LNCAP (cell line): ENCODE measurements around the gene MINDY4B.

ENCODE experiments used
- TF ChIP-seq, protein P1 (sequence below): fragments of 450-650 bp; IDR thresholded peaks from 2 replicates; pipeline ENCODE4 v1.5.1; 2017; ENCODE audit warnings: mild to moderate bottlenecking

Gene MINDY4B

DNA sequence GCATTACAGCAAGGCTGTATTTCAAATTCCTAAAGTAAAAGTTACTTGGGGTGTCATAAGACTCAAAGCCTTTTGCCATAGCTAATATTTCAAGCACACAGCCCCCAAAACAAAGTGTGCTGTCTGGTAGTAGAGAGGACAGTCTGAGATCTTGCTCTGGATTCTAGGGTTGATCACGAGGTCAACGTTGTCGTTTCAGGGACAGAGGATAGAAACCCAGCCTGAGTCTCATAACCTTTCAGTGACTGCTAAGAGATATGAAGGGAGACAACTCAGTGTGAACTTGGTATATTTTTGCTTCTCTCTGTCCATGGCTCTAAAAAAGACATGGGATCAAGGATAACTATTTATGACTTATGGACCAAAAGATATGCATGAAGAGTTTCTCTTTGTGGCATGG lies 25.6 kb upstream of the MINDY4B start:
- TF ChIP-seq, protein P1, sequence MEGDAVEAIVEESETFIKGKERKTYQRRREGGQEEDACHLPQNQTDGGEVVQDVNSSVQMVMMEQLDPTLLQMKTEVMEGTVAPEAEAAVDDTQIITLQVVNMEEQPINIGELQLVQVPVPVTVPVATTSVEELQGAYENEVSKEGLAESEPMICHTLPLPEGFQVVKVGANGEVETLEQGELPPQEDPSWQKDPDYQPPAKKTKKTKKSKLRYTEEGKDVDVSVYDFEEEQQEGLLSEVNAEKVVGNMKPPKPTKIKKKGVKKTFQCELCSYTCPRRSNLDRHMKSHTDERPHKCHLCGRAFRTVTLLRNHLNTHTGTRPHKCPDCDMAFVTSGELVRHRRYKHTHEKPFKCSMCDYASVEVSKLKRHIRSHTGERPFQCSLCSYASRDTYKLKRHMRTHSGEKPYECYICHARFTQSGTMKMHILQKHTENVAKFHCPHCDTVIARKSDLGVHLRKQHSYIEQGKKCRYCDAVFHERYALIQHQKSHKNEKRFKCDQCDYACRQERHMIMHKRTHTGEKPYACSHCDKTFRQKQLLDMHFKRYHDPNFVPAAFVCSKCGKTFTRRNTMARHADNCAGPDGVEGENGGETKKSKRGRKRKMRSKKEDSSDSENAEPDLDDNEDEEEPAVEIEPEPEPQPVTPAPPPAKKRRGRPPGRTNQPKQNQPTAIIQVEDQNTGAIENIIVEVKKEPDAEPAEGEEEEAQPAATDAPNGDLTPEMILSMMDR: no peak

DNA sequence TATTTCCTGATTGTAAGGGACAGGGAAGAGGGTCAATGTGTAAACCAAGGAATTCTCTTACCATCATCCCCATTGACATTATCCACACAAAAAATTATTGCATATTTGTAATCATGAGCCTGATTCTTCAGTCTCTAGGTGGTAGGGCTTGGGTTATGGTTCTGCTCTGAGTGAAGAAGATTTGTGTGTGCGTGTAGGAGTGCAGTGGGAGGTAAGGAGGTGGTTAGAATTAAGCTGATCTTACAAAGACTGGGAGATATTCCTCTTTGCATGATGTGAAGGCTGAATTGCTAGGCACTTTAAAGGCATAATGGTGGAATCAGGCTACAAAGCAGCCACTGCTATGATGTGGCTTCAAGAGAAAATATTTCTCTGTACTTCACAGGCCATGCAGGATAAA lies 23.0 kb upstream of the MINDY4B start:
- TF ChIP-seq, protein P1: no peak

DNA sequence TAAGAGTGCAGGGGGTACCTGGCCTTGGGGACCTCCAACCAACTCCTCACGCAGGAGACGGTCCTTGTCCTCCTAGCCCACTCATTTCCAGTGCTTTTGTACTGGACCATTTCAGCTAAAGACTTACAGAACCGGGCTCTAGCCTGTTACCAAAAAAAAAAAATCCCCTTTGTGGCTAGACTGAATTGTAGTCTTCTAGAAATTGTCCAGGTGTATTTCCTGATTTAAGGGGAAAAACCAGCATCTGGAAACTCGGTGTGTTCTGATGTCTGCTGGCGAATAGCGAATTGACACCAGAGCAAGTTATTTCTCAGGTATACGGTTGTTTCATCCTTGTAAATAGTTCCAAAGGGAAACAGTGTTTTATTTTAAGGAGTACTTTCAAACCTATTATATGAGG lies 21.1 kb upstream of the MINDY4B start:
- TF ChIP-seq, protein P1: no peak

DNA sequence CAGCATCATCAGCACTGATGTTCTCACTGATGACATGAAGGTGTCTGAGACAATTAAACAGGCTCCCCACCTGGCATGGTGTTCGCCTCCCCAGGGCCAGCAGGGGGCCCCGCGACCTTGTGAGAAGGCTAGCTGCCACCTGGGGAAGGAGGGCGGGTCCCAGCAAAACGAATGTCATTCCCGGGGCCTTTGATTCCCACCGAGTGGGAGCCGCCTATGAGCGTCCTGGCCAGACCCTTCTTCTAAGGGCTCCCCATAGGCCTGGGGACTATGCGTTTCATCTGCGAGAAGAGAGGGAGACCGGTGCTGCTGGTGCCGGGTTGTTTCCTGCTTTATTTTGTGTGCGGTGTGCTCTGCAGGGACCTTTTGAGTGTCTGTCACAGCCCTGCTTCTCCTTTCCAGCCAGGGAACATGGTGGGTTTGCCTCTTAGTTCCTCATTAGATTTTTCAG lies 20.5 kb upstream of the MINDY4B start:
- TF ChIP-seq, protein P1: peak; percentile 75

DNA sequence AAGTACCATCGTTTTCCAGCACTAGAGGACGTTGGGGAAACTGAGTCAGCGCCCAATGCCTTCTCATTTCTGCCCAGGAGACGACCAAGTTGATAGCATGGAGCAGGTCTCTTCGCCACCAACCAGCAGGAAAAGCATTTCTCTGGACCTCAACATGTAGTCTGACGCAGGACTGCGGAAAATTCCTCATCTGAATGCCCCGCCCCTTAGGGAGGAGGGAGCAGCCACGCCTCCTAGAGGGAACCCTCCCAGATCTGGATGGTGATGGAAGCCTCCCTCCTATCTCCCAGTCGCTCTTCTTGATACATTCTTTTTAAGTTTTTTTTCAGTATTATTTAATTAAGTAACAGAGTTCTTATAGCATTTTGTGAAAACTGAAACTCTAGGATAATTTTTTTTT lies 17.4 kb upstream of the MINDY4B start:
- TF ChIP-seq, protein P1: no peak

DNA sequence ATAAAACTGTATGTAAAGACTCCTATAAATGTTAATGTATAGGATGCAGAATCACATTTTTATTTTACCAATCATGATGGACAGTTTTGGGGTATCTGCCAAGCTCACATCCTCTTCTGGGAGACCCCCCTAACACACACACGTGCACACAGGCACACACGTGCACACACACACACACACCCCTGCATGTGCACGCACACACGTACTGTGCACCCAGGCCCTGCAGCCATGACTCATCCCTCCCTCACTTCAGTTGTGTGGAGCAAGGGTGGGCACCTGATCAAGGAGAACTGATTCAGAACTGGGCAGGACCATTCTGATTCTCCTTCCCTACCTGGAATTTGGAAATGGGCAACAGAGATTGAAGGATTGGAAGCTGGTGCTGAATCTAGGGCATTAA lies 16.0 kb upstream of the MINDY4B start:
- TF ChIP-seq, protein P1: no peak

DNA sequence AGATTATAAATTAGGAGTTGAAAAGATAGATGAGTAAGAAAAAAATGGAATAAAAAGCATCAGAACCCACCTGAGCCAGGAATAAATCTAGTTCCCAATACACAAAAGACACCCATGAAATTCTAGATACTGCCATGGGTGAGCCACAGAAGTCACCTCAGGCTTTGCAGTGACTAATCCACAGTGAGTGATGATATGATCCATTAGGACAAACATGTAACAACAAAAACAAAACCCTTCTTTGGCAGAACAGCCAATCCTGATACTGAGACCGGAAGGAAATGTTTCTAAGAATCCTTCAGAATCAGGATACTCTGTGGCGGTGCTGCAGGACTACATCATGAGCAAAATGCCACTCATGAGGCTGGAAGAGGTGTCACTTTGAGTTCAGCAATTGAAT lies 15.0 kb upstream of the MINDY4B start:
- TF ChIP-seq, protein P1: no peak

DNA sequence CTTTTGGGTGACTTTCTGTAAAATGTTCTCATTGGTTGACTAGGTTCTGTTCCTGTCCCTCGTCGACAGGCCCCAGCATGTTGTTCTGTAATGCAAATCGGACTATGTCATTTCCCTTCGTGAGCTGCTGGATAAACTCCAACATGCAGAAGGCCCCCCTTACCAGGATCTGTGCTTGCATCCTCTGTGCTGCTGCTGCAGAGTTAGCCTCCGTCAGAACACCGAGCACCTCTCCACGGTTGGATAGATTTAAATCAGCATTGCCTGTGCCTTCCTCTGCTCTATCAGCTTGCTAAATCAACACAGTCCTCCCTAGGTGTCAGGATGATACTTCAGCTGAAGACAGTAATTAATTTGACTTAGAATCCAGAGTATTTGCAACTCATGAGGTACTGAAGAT lies 12.7 kb upstream of the MINDY4B start:
- TF ChIP-seq, protein P1: no peak
